HEK293 (cell line): Measurements from ENCODE around the gene SLF2.

Experiments
- CTCF ChIA-PET: fragments of 350-600 bp; formaldehyde crosslinking; extraction: SDS; loops from one replicate; lab custom pipeline; 2021; ENCODE audit warnings: antibody characterized with exemption; lab: Yijun Ruan, JAX
- POLR2A ChIA-PET: fragments of 300-600 bp; formaldehyde crosslinking; extraction: SDS; loops from one replicate; lab custom pipeline; 2020; ENCODE audit warnings: antibody characterized with exemption, inconsistent platforms; lab: Yijun Ruan, JAX
- H3K27ac ChIP-seq: fragments of 200-500 bp; sonication (Bioruptor generic); 2 replicates; pipeline ENCODE4 v1.5.1; 2014; ENCODE audit warnings: low read depth, low read length, control low read depth, inconsistent platforms; ENCODE audit errors: extremely low read depth
- H3K36me3 ChIP-seq, 2 experiments: fragments of 200-500 bp in 1 of 2; sonication (Bioruptor generic) in 1 of 2; 1 replicate in 1 of 2; 2 replicates in 1 of 2; pipeline ENCODE4 v1.5.1; 2014 to 2017; ENCODE audit warnings: inconsistent platforms in 2 of 2, low read length in 2 of 2; ENCODE audit not compliant: control insufficient read depth in 2 of 2, insufficient read depth in 1 of 2
- H3K4me1 ChIP-seq: fragments of 200-500 bp; sonication (Bioruptor generic); 2 replicates; pipeline ENCODE4 v1.5.1; 2014; ENCODE audit warnings: mild to moderate bottlenecking, low read length, inconsistent platforms; ENCODE audit not compliant: control insufficient read depth, insufficient read depth
- H3K4me3 ChIP-seq: 2 replicates; pipeline ENCODE4 v1.5.1; 2011; ENCODE audit warnings: low read depth, mild to moderate bottlenecking, control low read depth, low read length, moderate library complexity
- H3K9me3 ChIP-seq: fragments of 200-500 bp; sonication (Bioruptor generic); 2 replicates; pipeline ENCODE4 v1.5.1; 2014; ENCODE audit warnings: low read depth, low read length, inconsistent platforms; ENCODE audit not compliant: control insufficient read depth, insufficient read depth
- GFI1B ChIP-seq: fragments of 450-650 bp; formaldehyde crosslinking; IDR thresholded peaks from 2 replicates; pipeline ENCODE4 v1.5.1; 2016; ENCODE audit warnings: missing biosample characterization, missing genetic modification characterization
- IKZF3 ChIP-seq: fragments of 450-650 bp; IDR thresholded peaks from 2 replicates; pipeline ENCODE4 v1.5.0; 2018; ENCODE audit warnings: missing biosample characterization, mild to moderate bottlenecking, missing genetic modification characterization, moderate library complexity
- KLF8 ChIP-seq: fragments of 450-650 bp; formaldehyde crosslinking; IDR thresholded peaks from 2 replicates; pipeline ENCODE4 v1.5.1; 2016; ENCODE audit warnings: missing biosample characterization, missing genetic modification characterization
- PRDM1 ChIP-seq: fragments of 450-650 bp; formaldehyde crosslinking; IDR thresholded peaks from 2 replicates; pipeline ENCODE4; 2016; ENCODE audit warnings: missing biosample characterization, missing genetic modification characterization
- PRDM2 ChIP-seq: fragments of 450-650 bp; formaldehyde crosslinking; IDR thresholded peaks from 2 replicates; pipeline ENCODE4 v1.5.1; 2016; ENCODE audit warnings: missing biosample characterization, missing genetic modification characterization, borderline replicate concordance
- REPIN1 ChIP-seq: fragments of 450-650 bp; formaldehyde crosslinking; IDR thresholded peaks from 2 replicates; pipeline ENCODE4 v1.5.1; 2017; ENCODE audit warnings: missing biosample characterization, missing genetic modification characterization, low read depth
- SALL2 ChIP-seq: fragments of 450-650 bp; formaldehyde crosslinking; IDR thresholded peaks from 2 replicates; pipeline ENCODE4 v1.5.0; 2017; ENCODE audit warnings: missing biosample characterization, mild to moderate bottlenecking, missing genetic modification characterization, borderline replicate concordance
- SP3 ChIP-seq: fragments of 450-650 bp; formaldehyde crosslinking; IDR thresholded peaks from 2 replicates; pipeline ENCODE4 v1.5.1; 2016; ENCODE audit warnings: missing biosample characterization, missing genetic modification characterization
- ZBTB6 ChIP-seq: fragments of 450-650 bp; formaldehyde crosslinking; IDR thresholded peaks from 2 replicates; pipeline ENCODE4 v1.5.1; 2017; ENCODE audit warnings: missing biosample characterization, missing genetic modification characterization
- ZBTB7A ChIP-seq: fragments of 450-650 bp; formaldehyde crosslinking; IDR thresholded peaks from 2 replicates; pipeline ENCODE4 v1.5.1; 2016; ENCODE audit warnings: low read depth, missing biosample characterization, missing genetic modification characterization
- ZFHX2 ChIP-seq: fragments of 450-650 bp; formaldehyde crosslinking; conservative IDR thresholded peaks from 2 replicates; pipeline ENCODE4 v1.5.1; 2016; ENCODE audit warnings: missing biosample characterization, missing genetic modification characterization
- ZNF112 ChIP-seq: fragments of 450-650 bp; formaldehyde crosslinking; IDR thresholded peaks from 2 replicates; pipeline ENCODE4 v1.5.0; 2017; ENCODE audit warnings: missing biosample characterization, missing genetic modification characterization
- ZNF121 ChIP-seq: fragments of 450-650 bp; formaldehyde crosslinking; IDR thresholded peaks from 2 replicates; pipeline ENCODE4 v1.5.1; 2016; ENCODE audit warnings: missing biosample characterization, missing genetic modification characterization
- ZNF140 ChIP-seq: fragments of 450-650 bp; formaldehyde crosslinking; IDR thresholded peaks from 2 replicates; pipeline ENCODE4 v1.5.1; 2016; ENCODE audit warnings: missing biosample characterization, missing genetic modification characterization
- ZNF248 ChIP-seq: fragments of 450-650 bp; formaldehyde crosslinking; IDR thresholded peaks from 2 replicates; pipeline ENCODE4 v1.5.1; 2017; ENCODE audit warnings: missing biosample characterization, missing genetic modification characterization
- ZNF398 ChIP-seq: fragments of 450-650 bp; formaldehyde crosslinking; IDR thresholded peaks from 2 replicates; pipeline ENCODE4 v1.5.1; 2017; ENCODE audit warnings: missing biosample characterization, missing genetic modification characterization
- ZNF426 ChIP-seq: fragments of 450-650 bp; formaldehyde crosslinking; IDR thresholded peaks from 2 replicates; pipeline ENCODE4 v1.5.1; 2017; ENCODE audit warnings: missing biosample characterization, missing genetic modification characterization, mild to moderate bottlenecking, inconsistent platforms, moderate library complexity
- ZNF433 ChIP-seq: fragments of 450-650 bp; formaldehyde crosslinking; IDR thresholded peaks from 2 replicates; pipeline ENCODE4 v1.5.1; 2016; ENCODE audit warnings: missing biosample characterization, missing genetic modification characterization, low read depth
- ZNF510 ChIP-seq: fragments of 450-650 bp; formaldehyde crosslinking; IDR thresholded peaks from 2 replicates; pipeline ENCODE4 v1.5.1; 2018; ENCODE audit warnings: mild to moderate bottlenecking, missing genetic modification characterization, missing biosample characterization; ENCODE audit not compliant: insufficient replicate concordance
- ZNF555 ChIP-seq: fragments of 450-650 bp; formaldehyde crosslinking; conservative IDR thresholded peaks from 2 replicates; pipeline ENCODE4 v1.5.1; 2017; ENCODE audit warnings: missing biosample characterization, mild to moderate bottlenecking, missing genetic modification characterization, inconsistent platforms
- ZNF558 ChIP-seq: fragments of 450-650 bp; formaldehyde crosslinking; IDR thresholded peaks from 2 replicates; pipeline ENCODE4 v1.5.1; 2016; ENCODE audit warnings: missing biosample characterization, missing genetic modification characterization
- ZNF585B ChIP-seq: fragments of 450-650 bp; formaldehyde crosslinking; IDR thresholded peaks from 2 replicates; pipeline ENCODE4 v1.5.1; 2016; ENCODE audit warnings: missing biosample characterization, missing genetic modification characterization
- ZNF629 ChIP-seq: fragments of 450-650 bp; formaldehyde crosslinking; IDR thresholded peaks from 2 replicates; pipeline ENCODE4 v1.5.1; 2017; ENCODE audit warnings: missing biosample characterization, missing genetic modification characterization
- ZNF670 ChIP-seq: fragments of 450-650 bp; formaldehyde crosslinking; IDR thresholded peaks from 2 replicates; pipeline ENCODE4 v1.5.1; 2016; ENCODE audit warnings: missing biosample characterization, missing genetic modification characterization, low read depth
- ZNF707 ChIP-seq: fragments of 450-650 bp; formaldehyde crosslinking; IDR thresholded peaks from 2 replicates; pipeline ENCODE4 v1.5.1; 2016; ENCODE audit warnings: missing biosample characterization, missing genetic modification characterization

The SLF2 gene

GRCh38 chr10:101001659-101002035 is 88.9 kb downstream of the SLF2 start:
- CTCF ChIA-PET: interaction anchor here (0.6 to 16.6 kb wide), 6 partner anchors 9 to 55 kb away, joined by 3 to 274 read pairs (median 4); no protein-coding TSS in a partner anchor
- no peak for TF ChIP-seq ZNF112 (tag by site-specific recombination)
- no peak for TF ChIP-seq ZNF629 (tag by site-specific recombination)
- TF ChIP-seq ZNF398 (tag by site-specific recombination): no peak
- no peak for TF ChIP-seq IKZF3 (tag by site-specific recombination)
- TF ChIP-seq ZNF121: no peak
- no peak for TF ChIP-seq ZNF140
- TF ChIP-seq ZNF707 (tag by site-specific recombination): no peak
- TF ChIP-seq ZNF558 (tag by site-specific recombination): no peak
- no peak for TF ChIP-seq ZFHX2 (tag by site-specific recombination)
- TF ChIP-seq ZNF248 (tag by site-specific recombination): no peak
- TF ChIP-seq ZNF426 (tag by site-specific recombination): no peak
- TF ChIP-seq ZNF585B (tag by site-specific recombination): no peak
- no peak for TF ChIP-seq SP3 (tag by site-specific recombination)
- TF ChIP-seq ZNF433 (tag by site-specific recombination): no peak
- TF ChIP-seq PRDM1: no peak
- no peak for TF ChIP-seq KLF8 (tag by site-specific recombination)
- no peak for TF ChIP-seq REPIN1
- TF ChIP-seq ZNF670 (tag by site-specific recombination): no peak
- no peak for TF ChIP-seq ZBTB7A (tag by site-specific recombination)
- TF ChIP-seq ZNF555 (tag by site-specific recombination): no peak
- peaks cover 8 to 56% of the 10 kb centered on the region in 2 experiments; a peak in 2 of 3 replicates for H3K36me3 ChIP-seq
- H3K4me1 ChIP-seq: peaks cover 8% of the 10 kb centered on the region
- no peak overlapping the region for H3K4me3 ChIP-seq
- H3K9me3 ChIP-seq: no peaks in the 10 kb centered on the region
- POLR2A ChIA-PET: no interaction called here
- no peak overlapping the region for H3K27ac ChIP-seq

GRCh38 chr10:101002456-101002855 is 89.7 kb downstream of the SLF2 start:
- H3K4me3 ChIP-seq: no peak overlapping the region
- ChIA-PET POLR2A (no interaction called here), CTCF (interaction anchor here (0.6 to 4.5 kb wide), 7 partner anchors 9 to 1227 kb away, joined by 3 to 32 read pairs (median 6); no protein-coding TSS in a partner anchor)
- H3K27ac ChIP-seq: no peak overlapping the region
- H3K4me1 ChIP-seq: peaks cover 8% of the 10 kb centered on the region
- H3K9me3 ChIP-seq: no peaks in the 10 kb centered on the region
- H3K36me3 ChIP-seq: peaks cover 8 to 64% of the 10 kb centered on the region in 2 experiments; a peak in 2 of 3 replicates
- TF ChIP-seq GFI1B (tag by site-specific recombination) (no peak), ZNF510 (tag by site-specific recombination) (no peak), ZBTB6 (no peak), ZNF121 (no peak), PRDM2 (tag by site-specific recombination) (no peak), SALL2 (tag by site-specific recombination) (no peak)
